Thyroid gland (tissue), 4 donors: ENCODE data around the gene SYP.

Experiments
- POLR2A ChIP-seq, 2 donors: fragments of 450-650 bp; IDR thresholded peaks; one replicate each; pipeline ENCODE4 v1.6.1; 2017; ENCODE audit warnings: antibody characterized with exemption in 2 of 2, mild to moderate bottlenecking in 2 of 2, moderate library complexity in 1 of 2
- TF ChIP-seq, protein P1 (sequence below), 6 experiments: fragments of 200-600 bp in 3 of 6; fragments of 450-650 bp in 3 of 6; sonication (generic) in 3 of 6; IDR thresholded peaks; one replicate each; pipeline ENCODE4 v1.5.1; 2016 to 2019; ENCODE audit warnings: antibody characterized with exemption in 6 of 6, mild to moderate bottlenecking in 2 of 6, inconsistent platforms in 1 of 6, moderate library complexity in 1 of 6

DNA sequence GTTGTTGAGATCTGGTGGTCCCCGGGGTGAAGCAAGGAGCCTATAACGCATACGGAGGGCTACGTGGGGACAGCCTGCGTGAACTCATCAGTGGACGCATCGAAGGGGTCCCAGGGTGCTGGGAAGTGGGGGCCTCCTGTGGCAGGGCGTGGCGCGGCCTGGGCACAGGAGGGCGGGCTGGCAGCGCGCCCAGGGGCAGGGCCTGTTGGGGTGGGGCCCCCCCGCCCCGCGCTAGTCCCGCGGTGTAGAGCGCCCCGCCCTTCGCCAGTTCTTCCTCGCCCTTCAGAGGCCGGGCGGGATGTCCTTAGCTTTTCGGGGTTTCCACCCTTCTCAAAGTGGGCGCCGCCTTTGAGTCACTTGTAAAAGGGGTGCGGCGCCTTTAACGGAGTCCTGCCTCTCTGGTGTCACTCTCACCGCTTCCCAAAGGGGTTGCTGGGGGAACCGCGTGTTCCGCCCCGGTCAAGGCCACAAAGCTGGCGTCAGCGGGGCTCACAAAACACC is 27.7 kb downstream of the SYP start:
- TF ChIP-seq, protein P1, sequence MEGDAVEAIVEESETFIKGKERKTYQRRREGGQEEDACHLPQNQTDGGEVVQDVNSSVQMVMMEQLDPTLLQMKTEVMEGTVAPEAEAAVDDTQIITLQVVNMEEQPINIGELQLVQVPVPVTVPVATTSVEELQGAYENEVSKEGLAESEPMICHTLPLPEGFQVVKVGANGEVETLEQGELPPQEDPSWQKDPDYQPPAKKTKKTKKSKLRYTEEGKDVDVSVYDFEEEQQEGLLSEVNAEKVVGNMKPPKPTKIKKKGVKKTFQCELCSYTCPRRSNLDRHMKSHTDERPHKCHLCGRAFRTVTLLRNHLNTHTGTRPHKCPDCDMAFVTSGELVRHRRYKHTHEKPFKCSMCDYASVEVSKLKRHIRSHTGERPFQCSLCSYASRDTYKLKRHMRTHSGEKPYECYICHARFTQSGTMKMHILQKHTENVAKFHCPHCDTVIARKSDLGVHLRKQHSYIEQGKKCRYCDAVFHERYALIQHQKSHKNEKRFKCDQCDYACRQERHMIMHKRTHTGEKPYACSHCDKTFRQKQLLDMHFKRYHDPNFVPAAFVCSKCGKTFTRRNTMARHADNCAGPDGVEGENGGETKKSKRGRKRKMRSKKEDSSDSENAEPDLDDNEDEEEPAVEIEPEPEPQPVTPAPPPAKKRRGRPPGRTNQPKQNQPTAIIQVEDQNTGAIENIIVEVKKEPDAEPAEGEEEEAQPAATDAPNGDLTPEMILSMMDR (IDR thresholded peaks at IDR 0.05) = no peak
- TF ChIP-seq POLR2A (IDR thresholded peaks at IDR 0.05) = peak in 1 of 2 donors; percentile 15
